Neural progenitor cell (in vitro differentiated cells): Measurements from ENCODE around the gene KLHL36.

ENCODE experiments used
- CTCF ChIP-seq: fragments of 200-600 bp; sonication (generic); IDR thresholded peaks from 2 replicates; pipeline ENCODE4 v1.5.1; 2017; ENCODE audit warnings: antibody characterized with exemption, mild to moderate bottlenecking
- EZH2 ChIP-seq: fragments of 200-600 bp; sonication (generic); IDR thresholded peaks from 2 replicates; pipeline ENCODE4 v1.6.1; 2017; ENCODE audit warnings: antibody characterized with exemption, mild to moderate bottlenecking, moderate library complexity

- no peak for TF ChIP-seq CTCF
- no peak for TF ChIP-seq EZH2
Measured at GRCh38 chr16:84614073-84614459, 34.2 kb upstream of the KLHL36 start.
